ENCODE measurements around the gene PAX9.

PAX9 gene

GRCh38 chr14:36716614-36717184, 55.0 kb downstream of the PAX9 start:
- TF ChIP-seq FOXP2 (optimal IDR thresholded peaks at IDR 0.05; ENCODE audit: borderline replicate concordance, extremely low read depth, extremely low read length, insufficient read depth) (no peak), TAF1 (IDR thresholded peaks at IDR 0.05; ENCODE audit: borderline replicate concordance, insufficient read depth, low read length) (no peak)

GRCh38 chr14:36717363-36717762, 55.7 kb downstream of the PAX9 start:
- TF ChIP-seq TAF1 (IDR thresholded peaks at IDR 0.05; ENCODE audit: borderline replicate concordance, insufficient read depth, low read length): no peak
- TF ChIP-seq SIN3A (IDR thresholded peaks at IDR 0.05; ENCODE audit: borderline replicate concordance, insufficient read depth, low read length): no peak
- no peak for TF ChIP-seq FOXP2 (optimal IDR thresholded peaks at IDR 0.05; ENCODE audit: borderline replicate concordance, extremely low read depth, extremely low read length, insufficient read depth)
- TF ChIP-seq REST (IDR thresholded peaks at IDR 0.05; ENCODE audit: insufficient read depth in 1 of 2, low read depth in 2 of 2, low read length in 2 of 2): no peak
- TF ChIP-seq POLR2AphosphoS5 (IDR thresholded peaks at IDR 0.05; ENCODE audit: low read depth, low read length): no peak

GRCh38 chr14:36718216-36718615, 56.6 kb downstream of the PAX9 start:
- TF ChIP-seq TAF1 (IDR thresholded peaks at IDR 0.05; ENCODE audit: borderline replicate concordance, insufficient read depth, low read length): no peak
- no peak for TF ChIP-seq SIN3A (IDR thresholded peaks at IDR 0.05; ENCODE audit: borderline replicate concordance, insufficient read depth, low read length)

GRCh38 chr14:36719823-36720222, 58.2 kb downstream of the PAX9 start:
- TF ChIP-seq FOXP2 (optimal IDR thresholded peaks at IDR 0.05; ENCODE audit: borderline replicate concordance, extremely low read depth, extremely low read length, insufficient read depth): no peak

- TF ChIP-seq FOXP2 (optimal IDR thresholded peaks at IDR 0.05; ENCODE audit: borderline replicate concordance, extremely low read depth, extremely low read length, insufficient read depth): no peak
- TF ChIP-seq REST (IDR thresholded peaks at IDR 0.05; ENCODE audit: insufficient read depth in 1 of 2, low read depth in 2 of 2, low read length in 2 of 2): no peak
- no peak for TF ChIP-seq POLR2AphosphoS5 (IDR thresholded peaks at IDR 0.05; ENCODE audit: low read depth, low read length)
- TF ChIP-seq SIN3A (IDR thresholded peaks at IDR 0.05; ENCODE audit: borderline replicate concordance, insufficient read depth, low read length): no peak
- no peak for TF ChIP-seq TAF1 (IDR thresholded peaks at IDR 0.05; ENCODE audit: borderline replicate concordance, insufficient read depth, low read length)
These were observed 59.0 kb downstream of the PAX9 start for GRCh38 chr14:36720657-36721056.

GRCh38 chr14:36721877-36722276, 60.2 kb downstream of the PAX9 start:
- TF ChIP-seq FOXP2 (optimal IDR thresholded peaks at IDR 0.05; ENCODE audit: borderline replicate concordance, extremely low read depth, extremely low read length, insufficient read depth) (no peak), TAF1 (IDR thresholded peaks at IDR 0.05; ENCODE audit: borderline replicate concordance, insufficient read depth, low read length) (no peak), SIN3A (IDR thresholded peaks at IDR 0.05; ENCODE audit: borderline replicate concordance, insufficient read depth, low read length) (no peak), POLR2AphosphoS5 (IDR thresholded peaks at IDR 0.05; ENCODE audit: low read depth, low read length) (no peak), REST (IDR thresholded peaks at IDR 0.05; ENCODE audit: insufficient read depth in 1 of 2, low read depth in 2 of 2, low read length in 2 of 2) (no peak)

GRCh38 chr14:36723530-36723929, 61.9 kb downstream of the PAX9 start:
- TF ChIP-seq POLR2AphosphoS5 (IDR thresholded peaks at IDR 0.05; ENCODE audit: low read depth, low read length): no peak
- no peak for TF ChIP-seq SIN3A (IDR thresholded peaks at IDR 0.05; ENCODE audit: borderline replicate concordance, insufficient read depth, low read length)
- TF ChIP-seq REST (IDR thresholded peaks at IDR 0.05; ENCODE audit: insufficient read depth in 1 of 2, low read depth in 2 of 2, low read length in 2 of 2): no peak
- TF ChIP-seq FOXP2 (optimal IDR thresholded peaks at IDR 0.05; ENCODE audit: borderline replicate concordance, extremely low read depth, extremely low read length, insufficient read depth): no peak
- TF ChIP-seq TAF1 (IDR thresholded peaks at IDR 0.05; ENCODE audit: borderline replicate concordance, insufficient read depth, low read length): no peak
